Activated T-cell treated with anti-CD3 and anti-CD28 coated beads, Interleukin-2, amount 50 U/mL, for 4 hours (primary cell): ENCODE measurements around the gene CAPN2. TPM values are rescaled to one million over a fixed set of nuclear protein-coding genes. Genes with fewer than 3 reads are reported as not detected.
"Not testable (repeated sequence)": the region's sequence is repeated elsewhere in the genome, so short reads cannot be mapped to it uniquely, and the experiment has no call there.

Source experiments
- ATAC-seq, 2 donors: fragments of 200-7000 bp; cut with Tn5 transposase; one replicate each; pipeline ENCODE4 v1.10.0; 2021
- DNase-seq: peaks from one replicate; pipeline ENCODE4 v3.0.0-alpha.2; 2020
- H3K27me3 Mint-ChIP-seq: one replicate; pipeline ENCODE4 v1.8.0; 2021; ENCODE audit warnings: low read depth, mixed read lengths
- H3K36me3 Mint-ChIP-seq: one replicate; pipeline ENCODE4 v1.8.0; 2022; ENCODE audit warnings: mixed read lengths; ENCODE audit not compliant: insufficient read depth
- H3K4me1 Mint-ChIP-seq: one replicate; pipeline ENCODE4 v1.8.0; 2021; ENCODE audit warnings: low read depth, mixed read lengths
- H3K4me3 Mint-ChIP-seq: one replicate; pipeline ENCODE4 v1.8.0; 2021; ENCODE audit warnings: mild to moderate bottlenecking, moderate library complexity, mixed read lengths
- H3K9me3 Mint-ChIP-seq: one replicate; pipeline ENCODE4 v1.8.0; 2021; ENCODE audit warnings: mixed read lengths
- total RNA-seq, 3 donors: library from RNA; stranded (reverse); gene quantifications; one replicate each; pipeline ENCODE4 v1.2.1, GENCODE V29; 2021

Gene CAPN2
- total RNA-seq, 3 donors from 2014 or later: 19.0 to 25.1 (median 19.2) TPM

- H3K4me3 Mint-ChIP-seq: no peak overlapping the region
- no peaks in the 10 kb centered on the region for H3K9me3 Mint-ChIP-seq
- H3K4me1 Mint-ChIP-seq: peaks cover 18% of the 10 kb centered on the region
- ATAC-seq (no peak), DNase-seq (no peak)
- H3K36me3 Mint-ChIP-seq: peaks cover 52% of the 10 kb centered on the region
- no peaks in the 10 kb centered on the region for H3K27me3 Mint-ChIP-seq
Measured at GRCh38 chr1:223780318-223780717, 68.0 kb downstream of the CAPN2 start.

GRCh38 chr1:223780949-223781348 is 68.6 kb downstream of the CAPN2 start:
- H3K27me3 Mint-ChIP-seq: no peaks in the 10 kb centered on the region
- DNase-seq: no peak
- peaks cover 12% of the 10 kb centered on the region for H3K4me1 Mint-ChIP-seq
- peaks cover 56% of the 10 kb centered on the region for H3K36me3 Mint-ChIP-seq
- no peak overlapping the region for H3K4me3 Mint-ChIP-seq
- H3K9me3 Mint-ChIP-seq: no peaks in the 10 kb centered on the region
- ATAC-seq: no peak

- ATAC-seq: no peak
- peaks cover 44% of the 10 kb centered on the region for H3K36me3 Mint-ChIP-seq
- no peaks in the 10 kb centered on the region for H3K27me3 Mint-ChIP-seq
Measured at GRCh38 chr1:223783676-223784075, 71.3 kb downstream of the CAPN2 start.

DNA sequence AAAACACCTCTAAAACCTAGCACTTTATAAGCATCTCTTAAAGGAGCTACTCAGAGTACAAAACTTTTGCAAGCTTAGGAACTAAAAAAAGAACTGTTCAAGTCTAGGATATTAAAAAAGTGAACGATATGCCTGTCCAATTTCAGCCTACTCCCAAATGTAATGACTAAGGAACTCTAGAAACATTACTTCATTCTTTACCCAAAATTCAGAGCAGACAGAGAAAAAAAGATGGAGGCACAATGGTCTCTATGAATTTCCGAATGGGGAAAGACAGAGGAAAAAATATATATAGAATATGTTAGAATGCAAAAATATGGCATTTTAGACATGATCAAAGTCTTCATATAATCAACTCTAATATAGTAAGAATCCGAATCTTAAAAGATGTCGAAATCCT is 72.2 kb downstream of the CAPN2 start:
- H3K4me1 Mint-ChIP-seq: no peaks in the 10 kb centered on the region
- DNase-seq (no peak), ATAC-seq (no peak)
- H3K9me3 Mint-ChIP-seq: no peaks in the 10 kb centered on the region
- peaks cover 42% of the 10 kb centered on the region for H3K36me3 Mint-ChIP-seq
- H3K27me3 Mint-ChIP-seq: no peaks in the 10 kb centered on the region
- H3K4me3 Mint-ChIP-seq: no peak overlapping the region

More at GRCh38 chr1:223783676-223784075, 71.3 kb downstream of the CAPN2 start:
- DNase-seq: no peak
- Mint-ChIP-seq H3K9me3 (no peaks in the 10 kb centered on the region), H3K4me1 (no peaks in the 10 kb centered on the region), H3K4me3 (no peak overlapping the region)

DNA sequence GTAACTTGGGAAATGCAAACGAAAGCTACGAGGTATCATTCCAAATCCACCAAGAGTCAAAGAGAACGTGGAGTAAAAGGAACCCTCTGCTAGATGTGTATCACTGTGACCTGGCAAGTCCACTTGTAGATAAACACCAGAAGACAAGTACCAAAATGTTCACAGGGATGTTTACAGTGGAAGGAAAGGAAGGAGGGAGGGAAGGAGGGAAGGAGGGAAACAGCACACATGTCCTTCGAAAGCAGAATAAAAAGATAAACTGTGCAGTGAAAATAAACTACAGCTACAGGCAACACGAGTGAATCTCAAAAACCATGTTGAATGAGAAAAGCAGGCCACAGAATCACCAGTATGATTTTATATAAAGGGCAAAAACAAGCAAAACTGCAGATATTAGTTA is 73.5 kb downstream of the CAPN2 start:
- Mint-ChIP-seq H3K36me3 (peaks cover 35% of the 10 kb centered on the region), H3K4me1 (no peaks in the 10 kb centered on the region)

DNA sequence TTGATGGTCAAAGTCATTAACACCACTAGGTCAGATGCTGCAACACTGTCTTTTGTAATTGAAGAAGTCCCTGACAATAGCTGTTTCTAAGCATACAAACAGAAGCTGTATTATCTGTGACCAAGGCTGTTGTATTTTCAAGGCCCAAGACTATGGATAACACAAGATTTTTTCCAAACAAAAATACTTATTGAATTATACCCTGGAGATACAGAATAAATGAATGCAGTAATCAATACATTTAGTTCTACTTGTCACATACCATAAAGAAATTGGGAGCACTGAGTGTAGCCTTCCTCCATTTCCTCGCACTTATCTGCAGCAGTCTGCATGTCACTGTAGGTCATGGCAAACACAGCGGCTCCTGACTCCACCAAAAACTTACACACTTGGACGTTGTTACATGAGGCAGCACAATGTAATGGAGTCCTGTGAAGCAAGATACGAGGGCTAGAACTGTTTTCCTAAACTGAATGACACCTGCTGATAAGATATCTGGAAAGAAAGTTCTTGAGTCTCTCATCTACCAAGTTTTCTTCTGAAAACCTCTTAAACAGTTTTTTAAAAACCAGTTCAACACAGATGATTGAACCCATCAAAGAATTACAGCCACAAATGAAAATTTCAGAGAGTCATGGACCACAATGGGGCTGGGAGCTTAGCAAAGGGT is 76.5 kb downstream of the CAPN2 start:
- H3K4me1 Mint-ChIP-seq: no peaks in the 10 kb centered on the region
- DNase-seq (no peak), ATAC-seq (no peak)
- H3K27me3 Mint-ChIP-seq: no peaks in the 10 kb centered on the region
- no peaks in the 10 kb centered on the region for H3K9me3 Mint-ChIP-seq
- H3K4me3 Mint-ChIP-seq: no peak overlapping the region
- H3K36me3 Mint-ChIP-seq: peaks cover 37% of the 10 kb centered on the region

More for the DNA sequence above, 73.5 kb downstream of the CAPN2 start:
- H3K4me3 Mint-ChIP-seq: no peak overlapping the region
- no peaks in the 10 kb centered on the region for H3K9me3 Mint-ChIP-seq
- H3K27me3 Mint-ChIP-seq: no peaks in the 10 kb centered on the region
- ATAC-seq (no peak), DNase-seq (no peak)

GRCh38 chr1:223792046-223792445 is 79.7 kb downstream of the CAPN2 start:
- H3K27me3 Mint-ChIP-seq: no peaks in the 10 kb centered on the region
- no peak overlapping the region for H3K4me3 Mint-ChIP-seq
- no peaks in the 10 kb centered on the region for H3K4me1 Mint-ChIP-seq
- no peaks in the 10 kb centered on the region for H3K9me3 Mint-ChIP-seq
- H3K36me3 Mint-ChIP-seq: peaks cover 33% of the 10 kb centered on the region
- DNase-seq: no peak
- ATAC-seq: no peak

DNA sequence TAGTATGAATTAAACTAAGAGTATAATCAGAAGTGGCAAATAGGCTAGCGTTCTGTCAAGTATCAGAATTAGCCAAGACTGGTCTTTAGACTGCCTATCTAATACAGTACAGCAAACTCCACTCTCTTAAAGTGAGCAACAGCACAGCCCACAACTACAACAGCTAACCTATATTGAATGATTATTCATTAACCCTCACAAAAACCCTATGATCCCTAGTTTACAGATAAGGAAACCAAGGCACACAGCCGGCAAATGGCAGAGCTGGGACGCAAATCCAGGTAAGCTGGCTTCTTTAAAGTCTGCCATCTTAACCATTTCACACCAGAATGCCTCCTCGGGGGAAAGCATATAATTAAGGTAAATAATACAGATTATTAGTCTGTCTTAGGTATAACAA is 81.4 kb downstream of the CAPN2 start:
- Mint-ChIP-seq H3K4me3 (no peak overlapping the region), H3K9me3 (no peaks in the 10 kb centered on the region), H3K4me1 (no peaks in the 10 kb centered on the region), H3K27me3 (no peaks in the 10 kb centered on the region), H3K36me3 (peaks cover 39% of the 10 kb centered on the region)
- ATAC-seq (no peak), DNase-seq (no peak)

DNA sequence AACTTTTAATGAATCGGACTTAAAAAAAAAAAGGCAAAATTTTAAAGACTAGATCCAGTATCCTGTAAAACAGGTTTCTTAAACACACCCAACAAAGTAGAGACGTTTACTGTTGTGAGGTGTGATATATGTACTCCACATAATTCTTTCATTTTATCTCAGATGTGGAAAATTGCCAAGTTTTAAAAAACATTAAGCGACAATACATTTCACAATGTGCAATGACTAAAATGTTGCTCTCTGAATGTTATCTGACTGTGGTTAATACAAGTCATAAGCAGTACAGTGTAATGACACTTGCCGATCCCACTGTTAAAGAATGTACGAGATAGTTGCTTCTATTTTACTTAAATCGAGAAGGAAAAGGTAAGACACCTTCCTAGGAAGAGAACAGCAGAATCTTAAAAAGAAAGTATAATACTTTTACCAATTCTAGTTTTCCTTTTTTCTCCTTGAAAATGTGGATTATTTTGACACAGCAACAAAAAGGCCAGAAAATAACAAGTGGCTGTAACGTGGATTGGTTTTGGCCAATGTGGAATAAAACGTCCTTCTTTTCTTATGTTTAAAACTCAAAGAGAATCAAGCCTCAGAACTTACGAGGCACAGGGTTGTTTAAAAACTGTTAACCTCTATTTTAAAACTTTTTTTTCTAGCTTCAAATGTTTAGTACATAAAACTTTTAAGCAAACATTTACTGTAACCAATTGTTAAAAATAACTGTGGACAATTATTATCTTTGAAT is 82.0 kb downstream of the CAPN2 start:
- Mint-ChIP-seq H3K4me3 (no peak overlapping the region), H3K36me3 (peaks cover 37% of the 10 kb centered on the region), H3K4me1 (no peaks in the 10 kb centered on the region), H3K9me3 (no peaks in the 10 kb centered on the region), H3K27me3 (no peaks in the 10 kb centered on the region)
- DNase-seq: no peak
- no peak for ATAC-seq

DNA sequence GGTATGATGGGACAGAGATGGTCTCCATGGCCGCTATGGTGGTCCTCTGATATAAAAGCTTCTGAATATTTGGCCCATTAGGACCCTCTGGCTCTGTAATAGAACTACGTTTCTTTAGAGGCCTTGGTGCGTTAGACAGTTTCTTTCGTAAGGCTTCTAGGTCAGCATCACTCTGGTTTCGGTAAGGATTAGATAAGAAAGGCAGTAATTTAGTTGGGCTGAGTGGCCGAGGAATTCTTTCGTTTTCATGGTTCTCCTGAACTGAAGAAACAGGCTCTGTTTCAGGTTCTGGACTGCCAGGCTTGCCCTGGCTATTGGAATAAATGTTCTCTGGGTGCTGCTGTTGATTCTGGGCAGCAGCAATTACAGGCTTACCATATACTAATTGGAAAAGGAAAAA is 83.9 kb downstream of the CAPN2 start:
- H3K4me1 Mint-ChIP-seq: no peaks in the 10 kb centered on the region
- no peak overlapping the region for H3K4me3 Mint-ChIP-seq
- H3K9me3 Mint-ChIP-seq: no peaks in the 10 kb centered on the region
- no peak for DNase-seq
- no peak for ATAC-seq
- H3K27me3 Mint-ChIP-seq: no peaks in the 10 kb centered on the region
- peaks cover 50% of the 10 kb centered on the region for H3K36me3 Mint-ChIP-seq

- Mint-ChIP-seq H3K27me3 (no peaks in the 10 kb centered on the region), H3K9me3 (no peaks in the 10 kb centered on the region), H3K4me3 (no peak overlapping the region), H3K4me1 (no peaks in the 10 kb centered on the region), H3K36me3 (peaks cover 66% of the 10 kb centered on the region)
- ATAC-seq: no peak
- no peak for DNase-seq
Measured at GRCh38 chr1:223802032-223802431, 89.7 kb downstream of the CAPN2 start.

- Mint-ChIP-seq H3K9me3 (no peaks in the 10 kb centered on the region), H3K4me1 (no peaks in the 10 kb centered on the region), H3K4me3 (no peak overlapping the region), H3K27me3 (no peaks in the 10 kb centered on the region), H3K36me3 (peaks cover 69% of the 10 kb centered on the region)
- no peak for DNase-seq
- no peak for ATAC-seq
Measured at GRCh38 chr1:223802602-223803001, 90.3 kb downstream of the CAPN2 start.

DNA sequence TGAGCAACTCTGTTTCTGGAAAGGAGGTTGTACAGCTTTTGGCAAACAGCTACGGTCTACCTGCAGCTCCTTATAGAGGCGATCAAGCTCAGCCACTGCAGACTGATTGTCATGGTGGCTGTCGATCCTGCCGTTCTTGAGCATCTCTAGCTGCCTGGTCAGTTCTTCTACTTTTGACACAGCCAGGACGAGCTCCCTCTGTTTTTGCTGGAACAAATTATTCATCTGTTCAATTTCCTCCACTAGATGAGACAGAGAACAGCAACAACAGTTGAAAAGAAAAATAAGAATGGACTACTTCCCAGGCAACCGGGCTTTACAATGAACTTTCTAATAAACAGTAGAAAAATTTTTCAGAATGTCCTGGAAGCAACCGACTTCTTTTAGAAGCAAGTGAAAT is 90.9 kb downstream of the CAPN2 start:
- Mint-ChIP-seq H3K27me3 (no peaks in the 10 kb centered on the region), H3K4me1 (no peaks in the 10 kb centered on the region), H3K9me3 (no peaks in the 10 kb centered on the region), H3K4me3 (no peak overlapping the region), H3K36me3 (peaks cover 65% of the 10 kb centered on the region)
- no peak for DNase-seq
- no peak for ATAC-seq

DNA sequence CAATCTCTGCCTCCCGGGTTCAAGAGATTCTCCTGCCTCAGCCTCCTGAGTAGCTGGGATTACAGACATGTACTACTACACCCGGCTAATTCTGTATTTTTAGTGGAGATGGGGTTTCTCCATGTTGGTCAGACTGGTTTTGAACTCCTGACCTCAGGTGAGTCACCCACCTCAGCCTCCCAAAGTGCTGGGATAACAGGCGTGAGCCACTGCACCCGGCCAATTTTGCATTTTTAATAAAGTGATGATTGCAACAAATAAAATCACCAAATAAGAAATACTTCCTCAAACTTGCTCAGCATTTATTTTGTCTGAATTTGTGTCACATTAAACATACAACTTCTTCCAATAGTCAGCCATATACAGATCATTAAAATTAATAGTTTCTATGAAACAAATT is 97.6 kb downstream of the CAPN2 start:
- not testable (repeated sequence) for H3K4me3 Mint-ChIP-seq, ATAC-seq, H3K27me3 Mint-ChIP-seq, H3K9me3 Mint-ChIP-seq, DNase-seq
- H3K4me1 Mint-ChIP-seq: peaks cover 19% of the 10 kb centered on the region
- peaks cover 40% of the 10 kb centered on the region for H3K36me3 Mint-ChIP-seq

- no peaks in the 10 kb centered on the region for H3K9me3 Mint-ChIP-seq
- H3K27me3 Mint-ChIP-seq: no peaks in the 10 kb centered on the region
- ATAC-seq: no peak
- peaks cover 45% of the 10 kb centered on the region for H3K36me3 Mint-ChIP-seq
- H3K4me1 Mint-ChIP-seq: peaks cover 26% of the 10 kb centered on the region
- H3K4me3 Mint-ChIP-seq: no peak overlapping the region
- no peak for DNase-seq
Measured at GRCh38 chr1:223810586-223810985, 98.2 kb downstream of the CAPN2 start.
